ENCODE results near the gene GATAD2A.

Gene GATAD2A

GRCh38 chr19:19505669-19506326 is 100.3 kb downstream of the GATAD2A start:
- DNase-seq (ENCODE audit: low read depth in 2 of 2): no peak

- no peak for DNase-seq (ENCODE audit: low read depth in 2 of 2)
Observed at GRCh38 chr19:19506592-19506991, 101.1 kb downstream of the GATAD2A start.

GRCh38 chr19:19507354-19507753 is 101.9 kb downstream of the GATAD2A start:
- no peak for DNase-seq (ENCODE audit: low read depth in 2 of 2)

- no peak for DNase-seq (ENCODE audit: low read depth in 2 of 2)
Observed at GRCh38 chr19:19508217-19508616, 102.7 kb downstream of the GATAD2A start.

- DNase-seq (ENCODE audit: low read depth in 2 of 2): no peak
Observed at GRCh38 chr19:19510432-19510831, 105.0 kb downstream of the GATAD2A start.

- DNase-seq (ENCODE audit: low read depth in 2 of 2): no peak
Observed at GRCh38 chr19:19513682-19514081, 108.2 kb downstream of the GATAD2A start.

- DNase-seq (ENCODE audit: low read depth in 2 of 2): no peak
Observed at GRCh38 chr19:19514215-19514657, 108.8 kb downstream of the GATAD2A start.

GRCh38 chr19:19514881-19515641 is 109.6 kb downstream of the GATAD2A start, which contains the start of gene TSSK6:
Gene TSSK6 (minus strand): TSS chr19:19515548. CDS start chr19:19515427, 121 bp downstream.
- DNase-seq (ENCODE audit: low read depth in 2 of 2): no peak

GRCh38 chr19:19515642-19516519 is 110.4 kb downstream of the GATAD2A start, which contains the start of gene NDUFA13:
Gene NDUFA13 (plus strand): TSS chr19:19516225. CDS start chr19:19516239, 14 bp downstream.
- peak; percentile 81 to 88 for DNase-seq (ENCODE audit: low read depth in 2 of 2)

GRCh38 chr19:19517235-19517619 is 111.8 kb downstream of the GATAD2A start:
- no peak for DNase-seq (ENCODE audit: low read depth in 2 of 2)

GRCh38 chr19:19520989-19521388 is 115.5 kb downstream of the GATAD2A start:
- DNase-seq (ENCODE audit: low read depth in 2 of 2): no peak

GRCh38 chr19:19523177-19523576 is 117.7 kb downstream of the GATAD2A start:
- no peak for DNase-seq (ENCODE audit: low read depth in 2 of 2)

- DNase-seq (ENCODE audit: low read depth in 2 of 2): no peak
Observed at GRCh38 chr19:19524053-19524452, 118.6 kb downstream of the GATAD2A start.

GRCh38 chr19:19525611-19526380 is 120.3 kb downstream of the GATAD2A start:
- no peak for DNase-seq (ENCODE audit: low read depth in 2 of 2)

- no peak for DNase-seq (ENCODE audit: low read depth in 2 of 2)
Observed at GRCh38 chr19:19526581-19527370, 121.3 kb downstream of the GATAD2A start.

GRCh38 chr19:19527371-19527656 is 121.8 kb downstream of the GATAD2A start:
- DNase-seq (ENCODE audit: low read depth in 2 of 2): no peak

- DNase-seq (ENCODE audit: low read depth in 2 of 2): no peak
Observed at GRCh38 chr19:19527674-19528625, 122.5 kb downstream of the GATAD2A start.

GRCh38 chr19:19528721-19529490 is 123.4 kb downstream of the GATAD2A start, which contains the start of gene YJEFN3:
Gene YJEFN3 (plus strand): TSS chr19:19528911. CDS start chr19:19528933, 22 bp downstream.
- no peak for DNase-seq (ENCODE audit: low read depth in 2 of 2)

Data from activated CD8-positive, alpha-beta memory T cell treated with anti-CD3 and anti-CD28 coated beads for 4 hours (primary cell).